Muscle layer of duodenum (tissue), 2 donors: ENCODE data around the gene STN1.

Experiments used
- H3K27ac ChIP-seq: one replicate; pipeline ENCODE4 v1.7.0; 2013; ENCODE audit warnings: mild to moderate bottlenecking, low read length
- H3K27me3 ChIP-seq: one replicate; pipeline ENCODE4 v1.7.0; 2013; ENCODE audit warnings: low read depth, mild to moderate bottlenecking, control low read depth, low read length
- H3K36me3 ChIP-seq, 2 donors: one replicate each; pipeline ENCODE4 v1.7.0; 2013; ENCODE audit warnings: low read length in 2 of 2, control low read depth in 1 of 2, mild to moderate bottlenecking in 1 of 2; ENCODE audit not compliant: insufficient read depth in 2 of 2, control insufficient read depth in 1 of 2
- H3K4me1 ChIP-seq, 2 donors: one replicate each; pipeline ENCODE4 v1.7.0; 2013; ENCODE audit warnings: low read length in 2 of 2, mild to moderate bottlenecking in 2 of 2, control low read depth in 1 of 2, moderate library complexity in 1 of 2; ENCODE audit not compliant: insufficient read depth in 2 of 2, control insufficient read depth in 1 of 2
- H3K4me3 ChIP-seq, 2 donors: one replicate each; pipeline ENCODE4 v1.7.0; 2013; ENCODE audit warnings: low read length in 2 of 2, low read depth in 1 of 2, mild to moderate bottlenecking in 1 of 2
- H3K9me3 ChIP-seq, 2 donors: one replicate each; pipeline ENCODE4 v1.7.0; 2013; ENCODE audit warnings: low read length in 2 of 2, control low read depth in 1 of 2, mild to moderate bottlenecking in 1 of 2; ENCODE audit not compliant: control insufficient read depth in 1 of 2
- donor health status: healthy.

Gene STN1, protein sequence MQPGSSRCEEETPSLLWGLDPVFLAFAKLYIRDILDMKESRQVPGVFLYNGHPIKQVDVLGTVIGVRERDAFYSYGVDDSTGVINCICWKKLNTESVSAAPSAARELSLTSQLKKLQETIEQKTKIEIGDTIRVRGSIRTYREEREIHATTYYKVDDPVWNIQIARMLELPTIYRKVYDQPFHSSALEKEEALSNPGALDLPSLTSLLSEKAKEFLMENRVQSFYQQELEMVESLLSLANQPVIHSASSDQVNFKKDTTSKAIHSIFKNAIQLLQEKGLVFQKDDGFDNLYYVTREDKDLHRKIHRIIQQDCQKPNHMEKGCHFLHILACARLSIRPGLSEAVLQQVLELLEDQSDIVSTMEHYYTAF

DNA sequence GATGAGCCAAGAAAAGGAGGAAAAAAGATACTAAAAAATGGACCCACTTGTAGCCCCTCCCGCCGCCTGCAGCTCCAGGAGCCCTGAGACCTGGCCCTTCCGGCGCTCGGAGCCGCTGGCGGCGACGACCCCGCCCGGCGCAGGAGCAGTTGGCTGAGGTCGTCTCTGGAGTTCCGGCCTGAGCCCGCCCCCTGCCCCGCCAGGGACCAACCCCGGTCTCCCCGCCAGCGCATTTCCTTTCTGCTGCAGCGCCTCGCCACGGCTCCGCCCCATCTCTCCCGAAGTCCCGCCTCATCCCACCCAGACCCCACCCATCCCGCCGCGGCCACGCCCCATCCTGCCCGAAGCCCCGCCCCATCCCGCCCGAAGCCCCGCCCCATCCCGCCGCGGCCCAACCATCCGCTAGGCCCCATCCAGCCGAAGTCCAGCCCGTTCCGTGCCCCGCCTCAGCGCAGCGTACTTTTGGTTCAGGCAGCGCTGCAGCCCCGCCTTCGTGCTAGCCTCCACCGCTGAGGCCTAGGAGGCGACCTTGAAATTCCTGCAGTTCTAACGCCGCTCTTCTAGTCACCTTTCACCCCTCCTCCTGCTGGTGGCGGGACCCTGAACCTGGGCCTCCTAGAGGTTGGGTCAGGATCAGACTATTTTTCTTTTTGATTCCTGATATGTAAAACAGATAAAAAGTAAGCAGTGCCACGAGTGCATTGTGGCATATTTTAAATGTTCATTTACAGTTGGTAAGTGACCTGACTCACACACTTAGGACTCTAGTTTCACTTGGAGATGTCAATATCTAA is at the start of gene STN1:
Gene STN1 (minus strand): TSS at position 132 of the 794 bp plus-strand sequence. CDS start 590 bp downstream, outside the sequence.
- H3K36me3 ChIP-seq, result no peaks in the 10 kb centered on the region
- no peaks in the 10 kb centered on the region for H3K9me3 ChIP-seq
- H3K27me3 ChIP-seq, result no peaks in the 10 kb centered on the region
- H3K27ac ChIP-seq, result peak within 1 kb of the TSS; percentile 99
- peak within 1 kb of the TSS; percentile 79 to 97 for H3K4me3 ChIP-seq
- peaks cover 18 to 20% of the 10 kb centered on the region in 2 donors for H3K4me1 ChIP-seq

DNA sequence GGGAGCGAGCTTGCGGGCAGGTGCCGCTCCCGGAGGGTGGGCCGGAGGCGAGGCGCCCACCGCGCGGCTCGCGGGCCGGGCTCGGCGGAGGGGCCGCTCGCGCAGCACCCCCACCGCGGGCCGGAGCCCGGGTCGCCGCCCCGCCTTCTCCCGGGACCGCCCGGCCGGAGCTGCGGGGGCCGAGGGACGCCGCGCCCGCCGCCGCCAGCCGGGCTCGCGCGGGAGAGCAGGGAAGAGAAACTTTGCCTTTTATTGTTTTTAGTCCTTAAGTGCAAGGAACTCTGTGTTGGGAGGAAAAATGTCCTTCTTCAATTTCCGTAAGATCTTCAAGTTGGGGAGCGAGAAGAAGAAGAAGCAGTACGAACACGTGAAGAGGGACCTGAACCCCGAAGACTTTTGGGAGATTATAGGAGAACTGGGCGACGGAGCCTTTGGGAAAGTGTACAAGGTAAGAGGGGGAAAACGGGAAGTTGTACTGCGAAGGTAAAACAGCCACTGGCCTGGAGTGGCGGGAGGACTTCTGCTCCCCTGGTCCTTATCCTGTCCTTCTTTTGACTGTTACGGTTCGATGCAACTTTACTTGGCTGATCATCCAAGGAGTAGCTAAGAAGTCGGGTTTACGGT is 49.6 kb upstream of the STN1 start:
- no peaks in the 10 kb centered on the region for H3K9me3 ChIP-seq
- H3K4me3 ChIP-seq, result peak overlapping the region; percentile 93 to 99
- no peaks in the 10 kb centered on the region for H3K27me3 ChIP-seq
- peak overlapping the region; percentile 90 for H3K27ac ChIP-seq
- H3K4me1 ChIP-seq, result peaks cover 6 to 15% of the 10 kb centered on the region in 2 donors
- no peaks in the 10 kb centered on the region for H3K36me3 ChIP-seq

DNA sequence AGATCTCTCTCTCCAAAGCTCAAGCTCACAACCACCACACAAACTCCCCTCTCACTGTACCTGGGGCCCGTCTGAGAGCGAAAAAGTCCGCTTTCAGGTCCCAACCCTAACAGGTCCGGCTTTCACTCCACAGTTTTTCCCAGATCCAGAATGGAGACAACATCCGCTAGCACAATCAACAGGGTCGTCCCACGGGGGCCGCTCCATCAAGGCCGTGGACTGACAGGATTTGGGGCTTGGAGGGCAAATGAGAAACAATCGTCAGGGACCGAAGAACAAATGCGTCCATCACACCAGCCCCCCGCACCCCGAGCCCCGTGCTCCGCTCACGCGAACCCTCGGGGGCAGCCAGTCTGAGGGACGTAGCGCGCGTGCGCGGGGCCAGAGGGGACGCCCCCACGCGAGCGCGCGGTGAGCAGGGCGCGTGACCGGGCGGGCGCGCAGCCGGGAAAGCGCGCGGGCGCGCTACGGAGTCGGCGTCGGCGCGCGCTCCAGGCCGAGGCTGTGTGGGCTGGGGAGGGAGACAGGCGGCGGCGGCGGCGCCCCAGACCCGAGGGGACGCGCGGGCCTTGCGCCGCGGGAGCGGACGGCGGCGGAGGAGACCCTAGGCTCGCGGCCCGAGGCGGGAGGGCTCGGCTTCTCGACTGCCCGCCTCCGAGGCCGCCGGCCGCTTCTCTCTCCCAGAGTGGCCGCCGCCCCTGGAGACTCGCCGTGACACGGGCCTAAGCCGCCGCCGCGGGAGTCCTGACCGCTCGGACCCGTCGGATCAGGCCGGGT is 48.9 kb upstream of the STN1 start, which contains the start of gene SLK:
Gene SLK (plus strand): TSS at position 470 of the 777 bp plus-strand sequence. CDS start 606 bp downstream, outside the sequence.
- Histone ChIP-seq H3K27me3 (no peaks in the 10 kb centered on the region), H3K36me3 (no peaks in the 10 kb centered on the region), H3K4me1 (peaks cover 6 to 10% of the 10 kb centered on the region in 2 donors), H3K4me3 (peak within 1 kb of the TSS; percentile 93 to 99), H3K27ac (peak within 1 kb of the TSS; percentile 90), H3K9me3 (no peaks in the 10 kb centered on the region)

DNA sequence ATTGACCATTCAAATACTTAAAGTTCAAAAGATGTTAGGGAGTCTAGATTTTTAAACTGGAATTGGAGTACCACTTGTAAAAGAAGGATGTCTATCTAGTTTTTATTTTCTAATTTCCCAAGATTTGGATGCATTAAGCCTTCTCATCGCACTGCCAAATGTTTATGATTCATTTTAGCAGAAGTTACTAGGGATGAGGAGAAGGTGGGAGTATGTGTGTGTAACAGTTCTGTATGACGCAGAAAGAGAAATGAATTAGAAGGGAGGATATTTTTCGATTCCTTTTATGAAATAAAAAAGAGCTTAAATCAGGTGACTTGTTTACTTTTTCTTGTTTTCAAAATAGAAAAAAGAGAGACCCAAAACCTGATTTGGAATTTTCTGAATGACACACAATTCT is 42.1 kb upstream of the STN1 start:
- Histone ChIP-seq H3K4me3 (no peak overlapping the region), H3K9me3 (no peaks in the 10 kb centered on the region), H3K4me1 (no peaks in the 10 kb centered on the region), H3K27me3 (no peaks in the 10 kb centered on the region), H3K27ac (no peak overlapping the region), H3K36me3 (no peaks in the 10 kb centered on the region)

DNA sequence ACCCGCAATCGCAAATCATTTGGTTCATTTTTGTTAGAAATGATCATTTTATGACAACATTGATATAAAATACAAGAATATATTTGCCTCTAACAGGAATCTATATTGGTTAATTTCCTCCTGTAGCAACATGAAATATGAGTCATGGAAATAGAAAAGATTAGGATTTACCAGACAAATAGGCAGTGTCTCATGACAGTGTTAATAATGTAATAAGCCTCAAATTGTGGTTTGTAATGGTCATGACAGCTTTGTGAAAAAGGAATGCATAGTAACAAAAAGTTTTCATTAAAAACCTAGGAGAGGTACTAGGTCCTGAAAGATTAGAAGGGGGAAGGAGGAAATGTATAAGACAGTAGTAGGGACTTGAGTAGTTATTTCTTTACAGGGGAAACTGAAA is 41.0 kb upstream of the STN1 start:
- Histone ChIP-seq H3K9me3 (peaks cover 0 to 3% of the 10 kb centered on the region in 2 donors), H3K4me1 (no peaks in the 10 kb centered on the region), H3K27me3 (no peaks in the 10 kb centered on the region), H3K27ac (no peak overlapping the region), H3K36me3 (no peaks in the 10 kb centered on the region), H3K4me3 (no peak overlapping the region)

DNA sequence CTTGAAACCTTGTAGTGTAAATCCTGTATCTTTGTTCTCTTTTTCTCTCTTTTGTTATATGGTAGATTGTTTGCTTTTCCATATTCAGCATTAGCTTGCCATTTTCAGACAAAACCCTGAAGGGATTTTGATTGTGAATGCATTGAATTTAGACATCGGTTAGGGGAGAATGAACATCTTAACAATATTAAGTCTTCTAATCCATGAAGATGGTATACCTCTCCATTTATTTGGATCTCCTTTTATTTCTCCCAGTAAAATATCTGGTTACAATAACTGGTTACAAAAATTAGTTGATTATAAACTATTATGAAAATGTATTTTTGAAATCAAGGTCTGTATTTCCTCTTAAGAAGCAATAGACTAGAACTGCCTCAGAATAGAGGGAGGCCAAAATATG is 36.6 kb upstream of the STN1 start:
- no peak overlapping the region for H3K4me3 ChIP-seq
- H3K4me1 ChIP-seq, result no peaks in the 10 kb centered on the region

DNA sequence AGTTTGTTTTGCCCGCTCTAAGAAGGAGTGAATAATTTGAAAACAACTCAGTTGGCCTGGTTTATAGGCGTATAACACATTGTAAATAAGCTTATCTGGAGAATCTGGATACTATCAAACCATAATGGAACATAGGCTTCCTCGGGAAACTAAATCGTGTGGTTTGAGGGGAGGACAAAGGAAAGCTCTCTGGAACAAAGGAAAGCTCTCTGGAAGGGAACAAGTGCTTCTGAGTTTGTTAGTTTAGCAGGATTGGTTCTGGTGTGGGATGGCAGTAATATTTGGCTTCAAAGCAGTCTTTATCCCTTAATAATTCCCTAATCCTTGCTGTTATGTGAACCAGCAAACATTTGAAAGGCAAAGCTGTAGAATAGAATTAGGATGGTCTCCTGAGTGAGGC is 34.0 kb upstream of the STN1 start:
- Histone ChIP-seq H3K4me1 (no peaks in the 10 kb centered on the region), H3K27me3 (no peaks in the 10 kb centered on the region), H3K36me3 (no peaks in the 10 kb centered on the region), H3K4me3 (no peak overlapping the region), H3K9me3 (peaks cover 0 to 3% of the 10 kb centered on the region in 2 donors), H3K27ac (no peak overlapping the region)

More for the DNA sequence above, 36.6 kb upstream of the STN1 start:
- H3K27me3 ChIP-seq, result no peaks in the 10 kb centered on the region
- peaks cover 0 to 3% of the 10 kb centered on the region in 2 donors for H3K9me3 ChIP-seq
- H3K36me3 ChIP-seq, result no peaks in the 10 kb centered on the region
- H3K27ac ChIP-seq, result no peak overlapping the region

DNA sequence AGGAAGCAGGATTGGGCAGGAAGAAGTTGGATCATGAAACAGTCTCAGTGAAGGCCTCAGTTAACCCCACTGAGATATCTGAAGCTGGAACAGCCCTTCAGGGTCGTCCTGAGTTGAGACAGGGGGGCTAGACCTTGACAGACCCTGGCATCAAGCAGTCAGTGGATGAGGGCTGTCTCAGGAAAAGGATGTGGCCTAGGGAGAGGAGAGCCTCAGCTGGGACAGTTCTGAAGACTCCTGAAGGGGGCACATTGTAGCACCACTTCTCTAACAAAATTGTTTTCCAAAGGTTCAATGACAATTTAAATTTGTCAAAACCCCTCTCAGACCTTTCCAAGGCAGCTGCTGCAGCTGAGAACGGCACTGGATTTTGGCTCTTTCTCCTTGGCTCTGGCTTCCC is 33.2 kb upstream of the STN1 start:
- no peaks in the 10 kb centered on the region for H3K36me3 ChIP-seq
- no peak overlapping the region for H3K4me3 ChIP-seq
- no peaks in the 10 kb centered on the region for H3K27me3 ChIP-seq
- no peak overlapping the region for H3K27ac ChIP-seq
- H3K4me1 ChIP-seq, result no peaks in the 10 kb centered on the region
- peaks cover 0 to 3% of the 10 kb centered on the region in 2 donors for H3K9me3 ChIP-seq

DNA sequence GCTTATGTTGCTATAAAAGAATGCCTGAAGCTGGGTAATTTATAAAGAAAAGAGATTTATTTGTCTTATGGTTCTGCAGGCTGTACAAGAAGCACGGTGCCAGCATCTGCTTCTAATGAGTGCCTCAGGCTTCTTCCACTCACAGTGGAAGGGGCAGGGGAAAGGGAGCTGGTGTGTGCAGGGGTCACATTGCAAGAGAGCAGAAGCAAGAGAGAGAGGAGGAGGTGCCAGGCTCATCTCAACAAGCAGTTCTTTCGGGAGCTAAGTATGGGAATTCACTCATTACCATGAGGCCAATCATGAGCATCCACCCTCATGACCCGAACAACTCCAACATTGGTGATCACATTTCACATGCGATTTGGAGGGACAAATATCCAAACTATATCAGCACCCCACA is 31.7 kb upstream of the STN1 start:
- no peaks in the 10 kb centered on the region for H3K4me1 ChIP-seq
- no peaks in the 10 kb centered on the region for H3K36me3 ChIP-seq
- no peak overlapping the region for H3K4me3 ChIP-seq
- H3K27me3 ChIP-seq, result no peaks in the 10 kb centered on the region
- H3K27ac ChIP-seq, result no peak overlapping the region
- peaks cover 0 to 3% of the 10 kb centered on the region in 2 donors for H3K9me3 ChIP-seq

DNA sequence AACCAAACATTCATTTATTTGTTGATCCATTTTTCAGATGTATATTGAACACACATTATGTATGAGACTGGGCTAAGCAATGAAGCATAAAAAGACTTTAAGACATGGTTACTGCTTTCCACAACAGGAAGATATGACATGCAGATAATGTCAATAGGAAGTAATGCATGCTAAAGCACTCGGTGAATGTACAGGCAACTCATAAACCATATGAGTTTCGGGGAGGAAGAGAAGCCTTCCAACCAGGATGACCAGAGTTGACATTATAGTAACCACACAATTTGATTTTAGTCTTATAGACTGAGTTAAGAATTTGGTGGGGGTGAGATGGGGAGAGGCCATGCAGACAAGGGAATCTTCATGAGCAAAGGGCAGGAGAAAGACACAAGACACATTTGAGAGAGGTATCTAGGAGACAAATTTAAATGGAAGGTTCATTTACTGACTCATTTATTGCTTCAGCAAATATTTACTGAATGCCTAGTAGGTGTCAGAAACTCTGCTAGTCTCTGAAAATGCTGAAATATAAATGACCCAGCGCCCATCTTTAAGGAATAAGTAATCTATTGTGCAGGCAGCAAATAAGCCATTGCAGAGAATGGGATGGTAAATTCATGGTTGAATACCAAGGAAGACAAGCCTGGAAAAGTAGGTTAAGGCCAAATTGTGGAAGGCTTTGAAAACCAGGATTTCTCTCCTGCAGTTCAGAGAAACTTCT is 30.0 kb upstream of the STN1 start:
- Histone ChIP-seq H3K4me1 (no peaks in the 10 kb centered on the region), H3K27me3 (no peaks in the 10 kb centered on the region), H3K9me3 (no peaks in the 10 kb centered on the region), H3K36me3 (no peaks in the 10 kb centered on the region), H3K4me3 (no peak overlapping the region), H3K27ac (no peak overlapping the region)
